GM21367 (cell line): Measurements from ENCODE around the gene AFF3.

Experiments
- ATAC-seq: cut with Tn5 transposase; IDR thresholded peaks from one replicate; pipeline ENCODE4 v1.9.1; 2021; ENCODE audit not compliant: unreplicated experiment

AFF3 gene

GRCh38 chr2:100073110-100073509, 69.3 kb downstream of the AFF3 start:
- no peak for ATAC-seq

- no peak for ATAC-seq
Observed at GRCh38 chr2:100072503-100072902, 69.9 kb downstream of the AFF3 start.

- no peak for ATAC-seq
Observed at GRCh38 chr2:100071335-100072043, 70.9 kb downstream of the AFF3 start.

- ATAC-seq, result no peak
Observed at GRCh38 chr2:100070078-100070477, 72.3 kb downstream of the AFF3 start.

- no peak for ATAC-seq
Observed at GRCh38 chr2:100068395-100068794, 74.0 kb downstream of the AFF3 start.

DNA sequence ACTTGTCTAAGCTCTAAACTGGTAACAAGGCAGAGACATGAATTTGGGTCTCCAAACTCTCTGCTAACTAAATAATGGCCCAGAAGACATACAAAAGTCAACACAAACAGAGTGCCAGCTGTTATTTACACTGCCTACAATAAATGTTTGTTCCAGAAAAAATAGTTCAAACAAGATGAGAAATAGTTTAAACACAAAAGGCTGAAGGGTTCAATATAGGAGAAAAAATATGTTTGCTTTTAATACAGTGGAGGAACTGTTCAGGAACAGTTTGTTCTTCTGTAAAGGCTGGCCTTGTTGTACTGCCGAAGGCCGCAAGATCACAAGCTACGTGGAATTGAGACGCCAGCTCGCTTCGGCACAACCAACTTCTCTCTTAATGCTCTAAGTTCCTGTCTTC, 74.6 kb downstream of the AFF3 start:
- no peak for ATAC-seq

DNA sequence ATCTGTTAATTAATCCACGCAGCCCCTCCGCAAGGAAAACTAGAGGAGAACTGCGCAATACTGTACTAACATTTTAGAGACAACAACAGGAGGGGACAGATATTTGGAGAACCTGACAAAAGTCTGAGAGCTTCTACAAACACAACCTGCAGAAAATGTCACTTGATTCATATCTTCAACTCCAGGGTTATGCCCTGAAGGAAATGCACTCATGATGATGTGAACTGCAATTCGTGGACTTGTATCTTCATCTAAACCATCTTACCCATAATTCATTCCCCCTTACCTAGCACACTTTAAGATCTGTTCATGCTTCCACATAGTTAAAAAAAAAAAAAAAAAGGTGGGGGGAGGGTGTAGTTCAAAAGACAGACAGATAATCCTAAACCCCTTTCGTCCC, 75.5 kb downstream of the AFF3 start:
- no peak for ATAC-seq

DNA sequence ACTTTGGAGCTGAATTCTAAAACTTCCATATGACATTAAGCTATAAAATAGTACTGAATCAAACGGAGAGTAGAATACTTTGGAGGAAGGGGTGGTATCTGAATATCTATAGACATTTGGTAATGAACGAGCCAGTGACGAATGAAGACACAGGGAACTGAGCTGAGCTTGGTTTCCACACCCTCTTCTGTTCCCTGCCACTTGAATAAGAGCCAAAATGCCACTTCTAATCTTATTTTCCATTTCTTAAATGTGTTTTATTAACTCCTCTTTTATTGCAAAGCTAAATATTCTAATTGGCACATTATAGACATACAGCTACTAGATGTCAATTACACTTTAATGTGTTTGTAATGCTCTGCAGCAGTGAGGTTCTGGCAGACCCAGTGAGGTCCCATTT, 76.1 kb downstream of the AFF3 start:
- no peak for ATAC-seq

DNA sequence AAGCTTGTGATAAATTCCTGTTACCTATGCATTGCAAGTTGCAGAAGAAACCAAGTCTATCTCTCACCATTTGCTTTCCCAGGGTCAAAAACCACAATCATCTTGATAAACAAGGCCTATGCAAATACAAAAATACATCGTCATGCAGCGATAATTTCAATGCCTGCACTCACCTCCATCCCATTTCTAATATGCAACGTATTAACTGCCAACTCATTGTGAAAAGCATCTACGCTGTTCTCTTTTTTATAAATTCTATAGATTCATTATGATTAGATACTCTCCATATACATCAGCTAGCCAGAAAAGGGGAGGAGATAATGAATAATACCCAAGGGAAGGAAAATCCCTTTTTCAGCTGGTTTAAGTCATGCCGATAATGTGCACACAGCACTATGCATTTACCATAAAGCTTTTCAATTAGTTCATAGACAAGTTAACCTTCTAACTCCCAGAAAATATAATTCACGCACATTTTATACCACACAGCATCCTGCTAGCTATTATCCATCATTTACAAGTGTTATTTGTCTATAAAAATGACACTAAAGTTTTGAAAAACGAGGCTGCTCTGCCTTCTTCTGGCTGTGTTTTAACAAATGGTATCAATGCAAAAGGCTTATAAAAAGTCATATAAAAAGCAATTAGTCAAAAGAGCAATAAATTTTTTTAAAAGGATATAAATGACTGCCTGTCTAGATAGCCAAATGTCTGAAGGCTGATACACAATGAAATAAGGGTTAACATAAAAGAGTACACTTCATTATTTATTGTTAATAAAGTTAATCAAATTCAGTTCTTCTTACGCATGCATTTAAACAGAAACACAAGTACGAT, 77.6 kb downstream of the AFF3 start:
- no peak for ATAC-seq

GRCh38 chr2:100064165-100064564, 78.2 kb downstream of the AFF3 start:
- ATAC-seq, result no peak

GRCh38 chr2:100063459-100063953, 78.9 kb downstream of the AFF3 start:
- ATAC-seq, result no peak

- no peak for ATAC-seq
Observed at GRCh38 chr2:100062336-100062735, 80.1 kb downstream of the AFF3 start.

DNA sequence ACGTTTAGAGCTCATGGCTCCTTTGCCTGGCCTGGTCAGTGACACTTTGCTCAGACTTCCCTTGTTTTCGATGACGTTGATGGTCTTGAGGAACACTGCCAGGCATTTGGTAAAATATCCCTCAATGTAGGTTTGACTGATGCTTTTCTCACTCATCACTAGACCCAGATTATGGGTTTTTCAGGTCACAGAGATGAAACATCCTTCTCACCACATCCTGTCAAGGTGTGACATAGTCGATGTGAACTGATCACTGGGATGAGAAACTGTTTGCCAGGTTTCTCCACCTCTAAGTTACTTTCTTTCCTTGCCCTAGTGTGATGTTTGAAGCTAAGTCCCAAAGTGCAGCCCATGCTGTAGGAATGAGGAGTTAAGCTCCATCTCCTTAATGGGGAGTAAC, 81.5 kb downstream of the AFF3 start:
- ATAC-seq, result no peak

DNA sequence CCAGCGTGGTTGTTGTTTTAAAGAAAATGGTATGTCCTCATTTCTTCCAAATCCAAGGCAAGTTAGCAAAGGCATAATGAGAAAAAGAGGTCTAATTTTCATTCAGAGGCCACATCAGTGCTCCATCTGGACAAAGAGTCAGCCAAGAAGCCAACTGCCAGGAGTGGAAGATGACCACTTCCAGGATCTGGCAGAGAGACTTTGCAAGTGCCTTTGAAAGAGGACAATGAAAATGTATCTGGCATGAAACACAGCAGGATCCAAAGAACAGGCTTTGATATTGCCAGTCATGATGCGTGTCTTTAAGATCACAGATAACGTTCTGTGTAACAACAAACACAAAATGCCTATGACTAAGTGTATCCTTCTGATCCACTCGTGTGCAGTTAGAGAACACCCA, 82.8 kb downstream of the AFF3 start:
- ATAC-seq, result no peak

GRCh38 chr2:100057901-100058261, 84.5 kb downstream of the AFF3 start:
- ATAC-seq, result no peak

DNA sequence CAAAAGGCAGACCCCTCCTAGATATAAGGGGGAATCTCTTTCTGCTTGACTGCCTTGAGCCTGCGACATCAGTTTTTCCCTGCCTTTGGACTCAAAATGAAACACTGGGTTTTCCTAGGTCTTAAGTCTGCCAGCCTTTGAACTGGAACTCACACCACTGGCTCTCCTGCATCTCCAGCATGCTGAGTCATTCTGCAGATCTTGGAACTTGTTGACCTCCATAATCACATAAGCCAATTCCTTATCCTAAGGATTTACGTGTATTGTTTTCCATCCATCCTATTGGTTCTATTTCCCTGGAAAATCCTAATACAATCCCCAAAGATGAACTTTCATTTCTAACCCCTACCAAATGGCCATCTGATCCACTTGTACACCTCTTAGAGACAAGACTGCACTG, 88.0 kb downstream of the AFF3 start:
- ATAC-seq, result no peak

- no peak for ATAC-seq
Observed at GRCh38 chr2:100053087-100053885, 89.1 kb downstream of the AFF3 start.

- ATAC-seq, result no peak
Observed at GRCh38 chr2:100052650-100053049, 89.7 kb downstream of the AFF3 start.

DNA sequence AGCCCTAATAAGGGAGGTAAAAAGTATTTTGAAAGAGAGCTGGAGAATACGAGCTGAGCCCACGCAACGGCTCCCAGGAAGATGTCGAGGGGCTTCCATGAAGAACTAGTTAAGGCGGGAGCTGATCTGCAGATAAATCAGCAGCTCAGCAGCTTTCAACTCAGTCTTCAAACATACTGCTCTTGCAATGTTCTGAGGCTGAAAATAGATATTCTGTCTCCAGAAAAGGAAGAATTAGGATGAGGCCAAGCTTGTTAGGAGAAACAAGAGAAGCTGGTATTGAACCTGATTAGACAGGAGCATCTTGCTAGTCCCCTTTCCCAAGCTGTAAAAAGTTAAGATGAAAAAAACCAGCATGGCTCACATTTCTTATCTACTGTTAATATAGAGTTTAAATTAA, 91.1 kb downstream of the AFF3 start:
- no peak for ATAC-seq

GRCh38 chr2:100050685-100051084, 91.7 kb downstream of the AFF3 start:
- no peak for ATAC-seq
